Mesodermal cell (in vitro differentiated cells): Measurements from ENCODE around the gene ABR.
"Not testable (repeated sequence)": the region's sequence is repeated elsewhere in the genome, so short reads cannot be mapped to it uniquely, and the experiment has no call there.

ENCODE experiments used
- H3K27ac ChIP-seq: 2 replicates; pipeline ENCODE4 v1.7.0; 2013; ENCODE audit warnings: mild to moderate bottlenecking, low read depth, low read length, moderate library complexity; ENCODE audit not compliant: severe bottlenecking
- H3K36me3 ChIP-seq: 2 replicates; pipeline ENCODE4 v1.7.1; 2013; ENCODE audit warnings: mild to moderate bottlenecking, low read length, moderate library complexity; ENCODE audit not compliant: control insufficient read depth, insufficient read depth
- H3K4me1 ChIP-seq: one replicate; pipeline ENCODE4 v1.7.1; 2013; ENCODE audit warnings: mild to moderate bottlenecking, low read length; ENCODE audit not compliant: insufficient read depth, control insufficient read depth, poor library complexity, severe bottlenecking
- H3K4me3 ChIP-seq: 2 replicates; pipeline ENCODE4 v1.7.0; 2013; ENCODE audit warnings: low read length, control low read depth, mild to moderate bottlenecking; ENCODE audit not compliant: insufficient read depth, poor library complexity, severe bottlenecking; ENCODE audit errors: extremely low read depth
- H3K9me3 ChIP-seq: 2 replicates; pipeline ENCODE4 v1.7.1; 2013; ENCODE audit warnings: mild to moderate bottlenecking, low read length, moderate library complexity; ENCODE audit not compliant: control insufficient read depth
- WGBS, 2 experiments: methylation state at CpG; one replicate each; pipeline ENCODE4 v1.1.5; 2013; ENCODE audit warnings: missing lambda C conversion rate in 2 of 2; ENCODE audit not compliant: insufficient coverage in 2 of 2; 5-methylcytosine and 5-hydroxymethylcytosine counted together

ABR gene

GRCh38 chr17:1159431-1160180 lies 20.2 kb downstream of the ABR start:
- Histone ChIP-seq H3K36me3 (no peaks in the 10 kb centered on the region), H3K4me1 (no peaks in the 10 kb centered on the region), H3K27ac (no peak overlapping the region), H3K4me3 (no peak overlapping the region), H3K9me3 (no peaks in the 10 kb centered on the region)
- 93 to 94% methylated on average over 20 to 22 of the region's 28 CpGs for WGBS, 2 experiments

DNA sequence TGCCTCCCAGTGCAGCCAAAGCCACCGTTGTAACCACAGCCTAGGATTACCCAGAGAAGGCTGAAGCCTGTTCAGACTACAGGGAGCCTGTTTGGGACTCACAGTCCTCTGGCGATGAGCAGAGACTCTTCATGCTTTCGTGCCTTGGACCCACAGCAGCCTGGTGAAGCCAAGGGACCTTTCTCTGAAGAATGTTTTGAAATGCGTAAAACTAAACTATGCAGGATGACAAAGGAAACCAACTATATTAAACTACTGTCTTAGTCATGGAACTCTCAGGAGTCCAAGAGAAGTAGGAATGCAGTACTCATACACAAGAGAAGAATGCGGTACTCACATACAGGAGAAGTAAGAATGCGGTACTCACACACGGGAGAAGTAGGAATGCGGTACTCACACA lies 20.9 kb downstream of the ABR start:
- H3K4me3 ChIP-seq, result no peak overlapping the region
- no peaks in the 10 kb centered on the region for H3K36me3 ChIP-seq
- H3K9me3 ChIP-seq, result no peaks in the 10 kb centered on the region
- H3K4me1 ChIP-seq, result no peaks in the 10 kb centered on the region
- 80 to 96% methylated on average over 3 to 4 of the region's 8 CpGs for WGBS, 2 experiments
- H3K27ac ChIP-seq, result no peak overlapping the region

- no peak overlapping the region for H3K27ac ChIP-seq
- no peaks in the 10 kb centered on the region for H3K9me3 ChIP-seq
- no peaks in the 10 kb centered on the region for H3K4me1 ChIP-seq
- 84 to 88% methylated on average over 10 to 11 of the region's 12 CpGs for WGBS, 2 experiments
- no peaks in the 10 kb centered on the region for H3K36me3 ChIP-seq
- no peak overlapping the region for H3K4me3 ChIP-seq
Measured at GRCh38 chr17:1156864-1157263, 22.9 kb downstream of the ABR start.

DNA sequence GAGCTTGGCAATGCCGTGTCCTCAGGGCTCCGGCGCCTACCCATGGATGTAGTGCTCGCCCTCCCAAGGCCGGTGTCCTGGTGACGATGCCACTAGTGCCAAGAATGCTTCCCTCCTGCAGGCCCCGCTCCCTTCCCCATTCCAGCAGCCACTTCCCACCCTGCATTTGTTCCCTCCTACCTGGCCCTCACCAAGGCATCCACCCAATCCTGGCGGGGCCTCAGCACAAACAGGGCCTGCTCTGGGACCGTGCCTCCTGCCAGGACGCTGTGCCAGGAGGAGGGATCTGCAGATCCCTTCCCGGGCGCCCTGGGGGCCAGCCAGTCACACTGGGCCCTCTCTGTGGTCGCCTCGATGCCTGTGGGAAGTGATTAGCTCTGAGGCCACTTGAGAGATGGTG lies 25.1 kb downstream of the ABR start:
- Histone ChIP-seq H3K4me3 (no peak overlapping the region), H3K36me3 (no peaks in the 10 kb centered on the region), H3K9me3 (no peaks in the 10 kb centered on the region), H3K27ac (no peak overlapping the region), H3K4me1 (no peaks in the 10 kb centered on the region)
- 88 to 92% methylated on average over 8 to 13 of the region's 14 CpGs for WGBS, 2 experiments

DNA sequence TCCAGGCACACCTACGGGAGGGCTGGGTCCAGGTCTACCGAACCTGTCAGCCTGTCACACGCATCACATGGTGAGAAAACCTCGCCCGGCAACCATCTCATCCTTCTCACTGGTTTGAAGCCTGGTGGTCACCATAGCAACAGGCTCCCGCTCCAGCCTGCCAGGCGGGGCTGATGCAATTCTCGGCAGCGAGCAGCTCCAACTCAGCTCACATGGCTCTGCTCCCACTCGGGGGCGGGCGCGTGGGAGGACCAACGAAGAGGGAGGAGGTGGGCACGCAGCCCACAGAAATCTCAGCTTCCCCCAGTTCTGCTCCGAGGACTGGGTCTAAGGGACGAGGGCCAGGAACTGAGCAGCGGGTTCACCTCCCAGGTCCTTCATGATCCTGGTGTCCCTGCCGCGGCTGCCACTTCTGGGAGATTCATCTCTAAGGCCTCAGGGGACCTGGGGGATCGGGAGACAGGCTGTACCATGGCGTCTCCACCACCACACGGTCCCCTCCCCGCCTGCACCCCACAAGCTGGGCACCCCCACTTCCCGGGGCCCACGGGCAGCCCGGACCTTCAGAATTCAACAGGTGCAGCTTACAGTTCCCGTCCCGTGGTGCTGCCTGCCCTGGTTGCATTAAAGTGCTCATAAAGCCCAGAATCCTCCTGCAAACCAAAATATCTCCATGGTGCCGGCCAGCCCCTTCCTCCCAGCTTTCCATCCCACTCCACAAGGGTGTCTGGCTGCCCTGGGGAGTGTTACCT lies 25.8 kb downstream of the ABR start:
- H3K27ac ChIP-seq, result no peak overlapping the region
- 76 to 79% methylated on average over 25 to 27 of the region's 30 CpGs for WGBS, 2 experiments
- no peaks in the 10 kb centered on the region for H3K4me1 ChIP-seq
- no peaks in the 10 kb centered on the region for H3K9me3 ChIP-seq
- no peaks in the 10 kb centered on the region for H3K36me3 ChIP-seq
- H3K4me3 ChIP-seq, result no peak overlapping the region

- not testable (repeated sequence) for H3K27ac ChIP-seq, H3K4me3 ChIP-seq, H3K36me3 ChIP-seq, H3K4me1 ChIP-seq, H3K9me3 ChIP-seq
- WGBS, 2 experiments, result 89 to 94% methylated on average over 7 to 8 of the region's 8 CpGs
Measured at GRCh38 chr17:1152582-1152981, 27.2 kb downstream of the ABR start.

GRCh38 chr17:1150863-1151600 lies 28.7 kb downstream of the ABR start:
- Histone ChIP-seq H3K27ac (no peak overlapping the region), H3K4me1 (no peaks in the 10 kb centered on the region), H3K9me3 (no peaks in the 10 kb centered on the region), H3K36me3 (no peaks in the 10 kb centered on the region), H3K4me3 (no peak overlapping the region)
- WGBS, 2 experiments, result 85 to 90% methylated on average over 10 of the region's 12 CpGs

- H3K4me1 ChIP-seq, result no peaks in the 10 kb centered on the region
- H3K36me3 ChIP-seq, result no peaks in the 10 kb centered on the region
- H3K4me3 ChIP-seq, result no peak overlapping the region
- 86 to 91% methylated on average over 12 to 13 of the region's 13 CpGs for WGBS, 2 experiments
- H3K9me3 ChIP-seq, result no peaks in the 10 kb centered on the region
- no peak overlapping the region for H3K27ac ChIP-seq
Measured at GRCh38 chr17:1149869-1150268, 29.9 kb downstream of the ABR start.

- 33 to 66% methylated on average over 4 of the region's 8 CpGs for WGBS, 2 experiments
- Histone ChIP-seq H3K36me3 (no peaks in the 10 kb centered on the region), H3K9me3 (no peaks in the 10 kb centered on the region), H3K4me1 (peaks cover 5% of the 10 kb centered on the region), H3K4me3 (no peak overlapping the region), H3K27ac (no peak overlapping the region)
Measured at GRCh38 chr17:1147664-1148063, 32.1 kb downstream of the ABR start.

- H3K36me3 ChIP-seq, result no peaks in the 10 kb centered on the region
Measured at GRCh38 chr17:1146561-1147265, 33.1 kb downstream of the ABR start.

More at GRCh38 chr17:1146561-1147265, 33.1 kb downstream of the ABR start:
- Histone ChIP-seq H3K4me3 (no peak overlapping the region), H3K9me3 (no peaks in the 10 kb centered on the region), H3K4me1 (peaks cover 5% of the 10 kb centered on the region), H3K27ac (no peak overlapping the region)
- 92 to 95% methylated on average over 6 to 7 of the region's 9 CpGs for WGBS, 2 experiments
